Hepatocyte (in vitro differentiated cells): ENCODE data around the gene CTNNA2. TPM values are rescaled to one million over a fixed set of nuclear protein-coding genes. Genes with fewer than 3 reads are reported as not detected.

ENCODE experiments used
- DNase-seq: peaks from one replicate; pipeline ENCODE4 v3.0.0-alpha.2; 2016; ENCODE audit warnings: low spot score
- H2AFZ ChIP-seq: fragments of 200-600 bp; sonication (generic); 2 replicates; pipeline ENCODE4 v1.6.0; 2016; ENCODE audit warnings: antibody characterized with exemption, mild to moderate bottlenecking
- H3K27ac ChIP-seq: fragments of 200-600 bp; sonication (generic); 2 replicates; pipeline ENCODE4 v1.5.1; 2016; ENCODE audit warnings: mild to moderate bottlenecking
- H3K27me3 ChIP-seq: fragments of 200-600 bp; sonication (generic); 2 replicates; pipeline ENCODE4 v1.6.1; 2016
- H3K36me3 ChIP-seq: fragments of 200-600 bp; sonication (generic); replicated peaks from 2 replicates; pipeline ENCODE4 v1.5.1; 2016; ENCODE audit warnings: low read depth; ENCODE audit not compliant: insufficient read depth
- H3K4me1 ChIP-seq: fragments of 200-600 bp; sonication (generic); 2 replicates; pipeline ENCODE4 v1.5.1; 2016; ENCODE audit warnings: mild to moderate bottlenecking, moderate library complexity; ENCODE audit not compliant: insufficient read depth
- H3K4me2 ChIP-seq: fragments of 200-600 bp; sonication (generic); 2 replicates; pipeline ENCODE4 v1.6.0; 2016
- H3K4me3 ChIP-seq: fragments of 200-600 bp; sonication (generic); 2 replicates; pipeline ENCODE4 v1.5.1; 2016; ENCODE audit warnings: mild to moderate bottlenecking
- H3K79me2 ChIP-seq: fragments of 200-600 bp; sonication (generic); 2 replicates; pipeline ENCODE4 v1.6.0; 2017; ENCODE audit warnings: mild to moderate bottlenecking
- H3K9me2 ChIP-seq: fragments of 200-600 bp; sonication (generic); replicated peaks from 2 replicates; pipeline ENCODE4 v1.6.0; 2017; ENCODE audit warnings: mild to moderate bottlenecking; ENCODE audit not compliant: insufficient read depth
- H3K9me3 ChIP-seq: fragments of 200-600 bp; sonication (generic); 2 replicates; pipeline ENCODE4 v1.5.1; 2016; ENCODE audit warnings: low read depth, mild to moderate bottlenecking
- H4K20me1 ChIP-seq: fragments of 200-600 bp; sonication (generic); 2 replicates; pipeline ENCODE4 v1.6.0; 2016; ENCODE audit warnings: mild to moderate bottlenecking; ENCODE audit not compliant: insufficient read depth, poor library complexity, severe bottlenecking
- CTCF ChIP-seq: fragments of 200-600 bp; sonication (generic); IDR thresholded peaks from 2 replicates; pipeline ENCODE4 v1.5.1; 2016; ENCODE audit warnings: antibody characterized with exemption, mild to moderate bottlenecking; ENCODE audit not compliant: poor library complexity
- EZH2 ChIP-seq: fragments of 200-600 bp; sonication (generic); IDR thresholded peaks from 2 replicates; pipeline ENCODE4 v1.6.1; 2016; ENCODE audit warnings: antibody characterized with exemption, mild to moderate bottlenecking, borderline replicate concordance
- EZH2phosphoT487 ChIP-seq: fragments of 200-600 bp; sonication (generic); IDR thresholded peaks from one replicate; pipeline ENCODE4 v1.6.1; 2018; ENCODE audit warnings: antibody characterized with exemption, mild to moderate bottlenecking, low read depth, moderate library complexity; ENCODE audit not compliant: unreplicated experiment, severe bottlenecking
- WGBS: methylation state at CpG from one replicate; pipeline ENCODE4 v1.1.6; 2016; ENCODE audit warnings: low lambda C conversion rate; ENCODE audit errors: missing lambda C conversion rate; 5-methylcytosine and 5-hydroxymethylcytosine counted together
- polyA plus RNA-seq: library from polyadenylated mRNA; unstranded; fragments of >200 nt; fragmentation: Nextera tagmentation; extraction: Ambion mirVana; gene quantifications from 2 replicates; pipeline ENCODE4 v1.2.1, GENCODE V29; 2016
- total RNA-seq: library from RNA; depleted of rRNA; stranded (reverse); fragments of >200 nt; gene quantifications from 2 replicates; pipeline ENCODE4 v1.2.3, GENCODE V29; 2014

The CTNNA2 gene
- total and polyA plus RNA-seq, 2 experiments from 2014 or later, result 0.79 to 4.4 TPM

- no peak overlapping the region for H2AFZ ChIP-seq
- TF ChIP-seq EZH2phosphoT487 (no peak), EZH2 (no peak), CTCF (no peak)
Measured at GRCh38 chr2:79715338-79715737, 202.5 kb downstream of the CTNNA2 start.

GRCh38 chr2:79716266-79716665 is 203.4 kb downstream of the CTNNA2 start:
- no peaks in the 10 kb centered on the region for H3K36me3 ChIP-seq
- H3K4me2 ChIP-seq, result no peak overlapping the region
- no peak overlapping the region for H3K4me3 ChIP-seq
- no peaks in the 10 kb centered on the region for H3K79me2 ChIP-seq
- DNase-seq, result no peak
- H3K9me2 ChIP-seq, result no peaks in the 10 kb centered on the region
- no peaks in the 10 kb centered on the region for H3K27me3 ChIP-seq
- no peaks in the 10 kb centered on the region for H3K9me3 ChIP-seq
- H3K27ac ChIP-seq, result no peak overlapping the region
- H3K4me1 ChIP-seq, result no peaks in the 10 kb centered on the region
- 48% methylated on average over 4 of the region's 4 CpGs for whole genome bisulfite sequencing
- H4K20me1 ChIP-seq, result no peaks in the 10 kb centered on the region
- no peak overlapping the region for H2AFZ ChIP-seq
- TF ChIP-seq CTCF (no peak), EZH2 (no peak), EZH2phosphoT487 (no peak)

More at GRCh38 chr2:79715338-79715737, 202.5 kb downstream of the CTNNA2 start:
- Histone ChIP-seq H3K79me2 (no peaks in the 10 kb centered on the region), H3K27ac (no peak overlapping the region), H3K9me2 (no peaks in the 10 kb centered on the region), H3K4me1 (no peaks in the 10 kb centered on the region), H3K9me3 (no peaks in the 10 kb centered on the region), H3K4me3 (no peak overlapping the region), H3K36me3 (no peaks in the 10 kb centered on the region), H3K27me3 (no peaks in the 10 kb centered on the region), H3K4me2 (no peak overlapping the region), H4K20me1 (no peaks in the 10 kb centered on the region)
- no peak for DNase-seq
- 100% methylated on average over 1 of the region's 1 CpG for WGBS

- Histone ChIP-seq H3K79me2 (no peaks in the 10 kb centered on the region), H3K9me2 (no peaks in the 10 kb centered on the region), H3K27ac (no peak overlapping the region), H2AFZ (no peak overlapping the region), H3K27me3 (no peaks in the 10 kb centered on the region), H3K36me3 (no peaks in the 10 kb centered on the region), H3K4me3 (no peak overlapping the region), H4K20me1 (no peaks in the 10 kb centered on the region), H3K9me3 (no peaks in the 10 kb centered on the region), H3K4me1 (no peaks in the 10 kb centered on the region), H3K4me2 (no peak overlapping the region)
- 71% methylated on average over 5 of the region's 5 CpGs for WGBS
- peak; percentile 23 for DNase-seq
- TF ChIP-seq EZH2phosphoT487, result no peak
- TF ChIP-seq EZH2, result no peak
- no peak for TF ChIP-seq CTCF
Measured at GRCh38 chr2:79717364-79718007, 204.6 kb downstream of the CTNNA2 start.
